Endothelial cell of umbilical vein (primary cell): ENCODE measurements around the gene TKFC.

Experiments used
- FOS ChIP-seq: IDR thresholded peaks from 2 replicates; pipeline ENCODE4 v1.6.1; 2011; ENCODE audit warnings: mild to moderate bottlenecking, low read length, moderate library complexity, borderline replicate concordance; ENCODE audit not compliant: insufficient read depth
- JUN ChIP-seq: IDR thresholded peaks from 2 replicates; pipeline ENCODE4 v1.6.1; 2011; ENCODE audit warnings: borderline replicate concordance, low read depth; ENCODE audit not compliant: insufficient read length, insufficient read depth
- MAX ChIP-seq: IDR thresholded peaks from 2 replicates; pipeline ENCODE4 v1.6.1; 2011; ENCODE audit not compliant: insufficient read depth, insufficient read length
- POLR2AphosphoS5 ChIP-seq: IDR thresholded peaks from 2 replicates; pipeline ENCODE4 v1.6.1; 2012; ENCODE audit warnings: low read depth, mild to moderate bottlenecking, control low read depth, low read length, moderate library complexity; ENCODE audit not compliant: insufficient read depth
- TF ChIP-seq, protein P1 (sequence below), 2 donors: IDR thresholded peaks; 1 replicate in 1 of 2; 2 replicates in 1 of 2; pipeline ENCODE4 v1.5.1; 2011; ENCODE audit warnings: low read length in 2 of 2, mild to moderate bottlenecking in 2 of 2, moderate library complexity in 2 of 2, control low read depth in 1 of 2, inconsistent platforms in 1 of 2, low read depth in 1 of 2; ENCODE audit not compliant: insufficient read depth in 1 of 2; ENCODE audit errors: extremely low read depth in 1 of 2

- TF ChIP-seq, protein P1, sequence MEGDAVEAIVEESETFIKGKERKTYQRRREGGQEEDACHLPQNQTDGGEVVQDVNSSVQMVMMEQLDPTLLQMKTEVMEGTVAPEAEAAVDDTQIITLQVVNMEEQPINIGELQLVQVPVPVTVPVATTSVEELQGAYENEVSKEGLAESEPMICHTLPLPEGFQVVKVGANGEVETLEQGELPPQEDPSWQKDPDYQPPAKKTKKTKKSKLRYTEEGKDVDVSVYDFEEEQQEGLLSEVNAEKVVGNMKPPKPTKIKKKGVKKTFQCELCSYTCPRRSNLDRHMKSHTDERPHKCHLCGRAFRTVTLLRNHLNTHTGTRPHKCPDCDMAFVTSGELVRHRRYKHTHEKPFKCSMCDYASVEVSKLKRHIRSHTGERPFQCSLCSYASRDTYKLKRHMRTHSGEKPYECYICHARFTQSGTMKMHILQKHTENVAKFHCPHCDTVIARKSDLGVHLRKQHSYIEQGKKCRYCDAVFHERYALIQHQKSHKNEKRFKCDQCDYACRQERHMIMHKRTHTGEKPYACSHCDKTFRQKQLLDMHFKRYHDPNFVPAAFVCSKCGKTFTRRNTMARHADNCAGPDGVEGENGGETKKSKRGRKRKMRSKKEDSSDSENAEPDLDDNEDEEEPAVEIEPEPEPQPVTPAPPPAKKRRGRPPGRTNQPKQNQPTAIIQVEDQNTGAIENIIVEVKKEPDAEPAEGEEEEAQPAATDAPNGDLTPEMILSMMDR (IDR thresholded peaks at IDR 0.05; ENCODE audit: extremely low read depth in 1 of 2, insufficient read depth in 1 of 2, low read depth in 1 of 2, low read length in 2 of 2): no peak
- no peak for TF ChIP-seq POLR2AphosphoS5
- TF ChIP-seq JUN: no peak
- no peak for TF ChIP-seq FOS
- TF ChIP-seq MAX: no peak
These were observed 8.0 kb downstream of the TKFC start for GRCh38 chr11:61340979-61341378.
